Parathyroid adenoma (tissue), 2 donors: Measurements from ENCODE around the gene GPSM1.

Experiments used
- H2AFZ ChIP-seq: fragments of 300-600 bp; sonication (generic); one replicate; pipeline ENCODE4 v1.7.0; 2017; ENCODE audit warnings: antibody characterized with exemption, mild to moderate bottlenecking
- H3K27ac ChIP-seq: fragments of 300-600 bp; sonication (generic); one replicate; pipeline ENCODE4 v1.7.0; 2017
- H3K27me3 ChIP-seq: fragments of 300-600 bp; sonication (generic); one replicate; pipeline ENCODE4 v1.7.0; 2017; ENCODE audit warnings: low read length; ENCODE audit not compliant: control insufficient read depth, insufficient read depth
- H3K36me3 ChIP-seq: fragments of 300-600 bp; sonication (generic); one replicate; pipeline ENCODE4 v1.7.0; 2017; ENCODE audit warnings: low read length; ENCODE audit not compliant: control insufficient read depth, insufficient read depth
- H3K4me1 ChIP-seq: fragments of 300-600 bp; sonication (generic); one replicate; pipeline ENCODE4 v1.7.0; 2017; ENCODE audit warnings: control low read depth
- H3K4me2 ChIP-seq: fragments of 300-600 bp; sonication (generic); one replicate; pipeline ENCODE4 v1.7.0; 2017; ENCODE audit warnings: low read length
- H3K4me3 ChIP-seq: fragments of 300-600 bp; sonication (generic); one replicate; pipeline ENCODE4 v1.7.0; 2017; ENCODE audit warnings: low read depth, low read length
- H3K79me2 ChIP-seq: fragments of 300-600 bp; sonication (generic); one replicate; pipeline ENCODE4 v1.7.0; 2017; ENCODE audit warnings: control low read depth
- H3K9ac ChIP-seq: fragments of 300-600 bp; sonication (generic); one replicate; pipeline ENCODE4 v1.7.0; 2017; ENCODE audit warnings: mild to moderate bottlenecking
- H3K9me3 ChIP-seq: fragments of 300-600 bp; sonication (generic); one replicate; pipeline ENCODE4 v1.7.0; 2017; ENCODE audit warnings: low read length; ENCODE audit not compliant: control insufficient read depth
- TF ChIP-seq, protein P1 (sequence below): fragments of 300-600 bp; sonication (generic); IDR thresholded peaks from one replicate; pipeline ENCODE4 v1.7.0; 2017; ENCODE audit warnings: antibody characterized with exemption, mild to moderate bottlenecking
- donor health status: primary hyperparathyroidism.

Gene GPSM1

DNA sequence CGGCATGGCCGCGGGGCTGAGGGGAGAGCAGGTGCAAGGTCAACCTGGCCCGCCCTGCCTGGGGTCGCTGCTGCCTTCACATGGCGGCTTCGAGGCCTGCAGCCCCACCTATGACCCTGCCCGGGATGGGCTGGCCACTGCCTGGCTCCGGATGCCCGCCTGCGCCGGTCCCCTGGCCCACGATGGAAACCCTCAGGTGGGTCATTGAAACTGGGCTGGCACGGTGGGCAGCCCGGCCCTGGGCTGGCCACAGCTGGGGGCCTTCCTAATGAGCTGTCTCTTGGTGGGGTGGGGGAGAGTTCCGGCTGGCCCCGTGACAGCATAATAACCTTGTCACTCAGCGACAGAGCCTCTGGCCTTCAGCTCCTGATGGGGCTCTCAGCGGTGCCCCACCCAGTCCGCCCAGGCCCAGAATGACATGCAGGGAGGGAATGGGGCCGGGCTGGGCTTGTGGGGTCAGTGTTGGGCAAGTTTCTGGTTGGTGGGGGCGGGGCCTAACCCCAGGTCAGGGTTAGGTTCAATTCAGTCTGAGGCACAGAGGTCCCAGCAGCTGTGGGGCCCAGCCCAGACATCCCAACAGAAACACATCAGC lies 23.4 kb upstream of the GPSM1 start, which contains the start of gene CCDC187:
Gene CCDC187, minus strand, starts transcription at position 270 of the 592 bp plus-strand sequence. Its CDS starts 264 bp downstream, at position 6.
- no peaks in the 10 kb centered on the region for H3K9me3 ChIP-seq
- H3K27ac ChIP-seq = no peak within 1 kb of the TSS
- no peak within 1 kb of the TSS for H3K4me3 ChIP-seq
- no peak within 1 kb of the TSS for H3K4me2 ChIP-seq
- no peak within 1 kb of the TSS for H3K9ac ChIP-seq
- H3K27me3 ChIP-seq = no peaks in the 10 kb centered on the region
- no peak within 1 kb of the TSS for H2AFZ ChIP-seq
- TF ChIP-seq, protein P1, sequence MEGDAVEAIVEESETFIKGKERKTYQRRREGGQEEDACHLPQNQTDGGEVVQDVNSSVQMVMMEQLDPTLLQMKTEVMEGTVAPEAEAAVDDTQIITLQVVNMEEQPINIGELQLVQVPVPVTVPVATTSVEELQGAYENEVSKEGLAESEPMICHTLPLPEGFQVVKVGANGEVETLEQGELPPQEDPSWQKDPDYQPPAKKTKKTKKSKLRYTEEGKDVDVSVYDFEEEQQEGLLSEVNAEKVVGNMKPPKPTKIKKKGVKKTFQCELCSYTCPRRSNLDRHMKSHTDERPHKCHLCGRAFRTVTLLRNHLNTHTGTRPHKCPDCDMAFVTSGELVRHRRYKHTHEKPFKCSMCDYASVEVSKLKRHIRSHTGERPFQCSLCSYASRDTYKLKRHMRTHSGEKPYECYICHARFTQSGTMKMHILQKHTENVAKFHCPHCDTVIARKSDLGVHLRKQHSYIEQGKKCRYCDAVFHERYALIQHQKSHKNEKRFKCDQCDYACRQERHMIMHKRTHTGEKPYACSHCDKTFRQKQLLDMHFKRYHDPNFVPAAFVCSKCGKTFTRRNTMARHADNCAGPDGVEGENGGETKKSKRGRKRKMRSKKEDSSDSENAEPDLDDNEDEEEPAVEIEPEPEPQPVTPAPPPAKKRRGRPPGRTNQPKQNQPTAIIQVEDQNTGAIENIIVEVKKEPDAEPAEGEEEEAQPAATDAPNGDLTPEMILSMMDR = no peak
- H3K4me1 ChIP-seq = no peaks in the 10 kb centered on the region
- no peaks in the 10 kb centered on the region for H3K79me2 ChIP-seq
- H3K36me3 ChIP-seq = no peaks in the 10 kb centered on the region

DNA sequence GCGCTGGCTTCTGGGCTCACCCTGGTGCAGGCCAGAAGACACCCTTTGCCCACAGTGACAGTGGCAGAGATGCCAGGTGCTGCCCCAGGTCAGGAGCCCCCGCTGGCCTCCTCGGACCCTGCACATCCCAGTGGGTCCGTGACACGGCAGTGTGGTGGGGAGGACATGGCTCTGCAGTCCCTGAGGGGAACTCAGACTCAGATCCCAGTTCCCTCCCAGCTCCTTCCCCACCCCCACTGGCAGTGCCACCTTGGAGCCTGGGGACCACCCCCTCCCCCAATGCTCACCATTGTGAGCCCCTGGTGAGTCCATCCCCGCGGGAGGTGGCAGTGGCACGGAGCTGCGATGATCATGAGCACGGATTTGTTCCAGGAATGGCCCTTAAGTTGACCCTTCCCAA lies 22.9 kb upstream of the GPSM1 start:
- TF ChIP-seq, protein P1 = no peak
- no peak overlapping the region for H3K9ac ChIP-seq
- H3K27ac ChIP-seq = no peak overlapping the region
- H3K4me3 ChIP-seq = no peak overlapping the region
- H3K9me3 ChIP-seq = no peaks in the 10 kb centered on the region
- H3K4me2 ChIP-seq = no peak overlapping the region
- H3K36me3 ChIP-seq = no peaks in the 10 kb centered on the region
- no peaks in the 10 kb centered on the region for H3K4me1 ChIP-seq
- no peaks in the 10 kb centered on the region for H3K79me2 ChIP-seq
- H2AFZ ChIP-seq = no peak overlapping the region
- H3K27me3 ChIP-seq = no peaks in the 10 kb centered on the region

DNA sequence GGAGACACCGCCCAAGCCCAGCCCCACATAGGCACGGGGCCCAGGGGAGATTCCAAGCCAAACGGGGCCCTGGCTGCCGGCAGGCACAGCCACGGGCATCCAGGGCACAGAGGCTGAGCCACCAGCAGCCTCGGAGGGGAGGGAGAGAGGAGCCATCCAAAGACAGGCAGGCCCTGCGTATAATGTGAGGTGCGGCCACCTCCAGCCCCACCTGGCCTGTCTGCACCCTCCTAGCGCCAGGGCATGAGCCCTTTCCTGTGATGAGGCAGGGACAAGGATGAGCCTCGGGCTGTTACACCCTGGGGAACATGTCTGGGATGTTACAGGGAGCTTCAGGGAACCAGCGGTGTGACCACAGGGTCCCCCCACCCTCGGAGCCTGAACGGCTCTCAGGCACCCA lies 22.4 kb upstream of the GPSM1 start:
- no peaks in the 10 kb centered on the region for H3K79me2 ChIP-seq
- no peak overlapping the region for H3K4me2 ChIP-seq
- no peak overlapping the region for H3K27ac ChIP-seq
- TF ChIP-seq, protein P1 = no peak
- H3K9ac ChIP-seq = no peak overlapping the region
- no peaks in the 10 kb centered on the region for H3K9me3 ChIP-seq
- H2AFZ ChIP-seq = no peak overlapping the region
- no peak overlapping the region for H3K4me3 ChIP-seq
- no peaks in the 10 kb centered on the region for H3K27me3 ChIP-seq
- no peaks in the 10 kb centered on the region for H3K4me1 ChIP-seq
- no peaks in the 10 kb centered on the region for H3K36me3 ChIP-seq

DNA sequence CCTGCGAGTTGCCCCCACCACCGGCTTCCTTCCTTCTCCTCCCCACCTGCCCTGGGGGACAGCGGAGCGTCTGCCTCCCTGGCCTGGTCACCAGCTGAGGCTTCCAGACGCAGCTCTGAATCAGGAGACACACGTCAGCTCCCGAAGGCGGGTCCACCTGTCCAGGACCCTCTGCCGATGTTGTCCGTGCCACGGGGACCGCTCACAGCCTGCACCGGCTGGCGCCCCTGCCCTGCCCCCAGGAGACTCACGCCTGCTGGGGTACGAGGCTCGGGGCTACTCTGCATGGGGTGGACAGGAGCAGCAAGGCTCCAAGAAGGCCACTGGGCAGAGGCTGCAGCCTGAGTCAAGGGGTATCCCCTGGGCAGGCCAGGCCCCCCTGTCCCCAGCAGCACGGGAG lies 21.5 kb upstream of the GPSM1 start:
- Histone ChIP-seq H3K9me3 (no peaks in the 10 kb centered on the region), H3K4me3 (no peak overlapping the region), H3K79me2 (no peaks in the 10 kb centered on the region), H3K4me2 (no peak overlapping the region), H3K27ac (no peak overlapping the region), H3K4me1 (no peaks in the 10 kb centered on the region), H3K27me3 (no peaks in the 10 kb centered on the region), H3K9ac (no peak overlapping the region), H3K36me3 (no peaks in the 10 kb centered on the region), H2AFZ (no peak overlapping the region)
- TF ChIP-seq, protein P1 = no peak
